Tibial artery (tissue), 4 donors: ENCODE measurements around the gene KDM4B.
A peak's percentile ranks its signal among the peaks of the same experiment; 100 is the strongest.

Experiments used
- DNase-seq, 2 donors: peaks; one replicate each; pipeline ENCODE4 v3.0.0-alpha.2; 2019
- H3K27ac ChIP-seq, 2 donors: fragments of 200-600 bp; sonication (generic) in 1 of 2; 1 replicate in 1 of 2; 2 replicates in 1 of 2; pipeline ENCODE4 v1.5.1; 2018 to 2019; ENCODE audit warnings: mild to moderate bottlenecking in 1 of 2
- H3K27me3 ChIP-seq, 2 donors: fragments of 200-600 bp; sonication (generic) in 1 of 2; one replicate each; pipeline versions ENCODE4 v1.5.1 to v1.6.0; 2016 to 2019
- H3K36me3 ChIP-seq, 3 donors: fragments of 200-600 bp; sonication (generic) in 2 of 3; one replicate each; pipeline ENCODE4 v1.5.1; 2016 to 2019; ENCODE audit warnings: mild to moderate bottlenecking in 2 of 3
- H3K4me1 ChIP-seq, 4 donors: fragments of 200-600 bp; sonication (generic) in 2 of 4; 1 replicate in 3 of 4; 2 replicates in 1 of 4; pipeline ENCODE4 v1.5.1; 2016 to 2019
- H3K4me3 ChIP-seq, 2 donors: fragments of 200-600 bp; sonication (generic) in 1 of 2; 1 replicate in 1 of 2; 2 replicates in 1 of 2; pipeline ENCODE4 v1.5.1; 2018 to 2019; ENCODE audit warnings: mild to moderate bottlenecking in 2 of 2
- H3K9me3 ChIP-seq, 3 donors: fragments of 200-600 bp; sonication (generic) in 1 of 3; one replicate each; pipeline ENCODE4 v1.5.1; 2016 to 2019
- CTCF ChIP-seq, 2 experiments: fragments of 200-600 bp in 1 of 2; fragments of 450-650 bp in 1 of 2; IDR thresholded peaks; one replicate each; pipeline ENCODE4 v1.5.1; 2017 to 2019; ENCODE audit warnings: antibody characterized with exemption in 2 of 2, mild to moderate bottlenecking in 1 of 2, moderate library complexity in 1 of 2
- intact Hi-C: fragments of 100-400 bp; cut with DNase I; formaldehyde crosslinking; loops from one replicate; pipeline ENCODE4 v1.15.0; 2023; ENCODE audit warnings: low total_unique reads

The KDM4B gene

GRCh38 chr19:5048091-5048726 lies 79.3 kb downstream of the KDM4B start:
- peak overlapping the region; percentile 60 to 64 for H3K27ac ChIP-seq
- intact Hi-C loops: loop anchor here (5.0 kb wide), 2 partner anchors 79 to 529 kb away; no protein-coding TSS in a partner anchor

GRCh38 chr19:5048727-5049553 lies 80.0 kb downstream of the KDM4B start:
- peak; percentile 37 to 87 for DNase-seq
- TF ChIP-seq CTCF (IDR thresholded peaks at IDR 0.05): no peak
- Histone ChIP-seq H3K36me3 (peaks cover 0 to 57% (median 36%) of the 10 kb centered on the region in 3 donors), H3K9me3 (no peaks in the 10 kb centered on the region), H3K27me3 (no peaks in the 10 kb centered on the region), H3K4me1 (peaks cover 8 to 44% (median 39%) of the 10 kb centered on the region in 4 donors), H3K27ac (peak overlapping the region; percentile 45 to 56), H3K4me3 (peak overlapping the region; percentile 15 to 36)
- intact Hi-C loops: loop anchor here (5.0 kb wide), 2 partner anchors 78 to 528 kb away; no protein-coding TSS in a partner anchor

More at GRCh38 chr19:5048091-5048726, 79.3 kb downstream of the KDM4B start:
- no peaks in the 10 kb centered on the region for H3K27me3 ChIP-seq
- no peaks in the 10 kb centered on the region for H3K9me3 ChIP-seq
- H3K36me3 ChIP-seq: peaks cover 0 to 55% (median 35%) of the 10 kb centered on the region in 3 donors
- peaks cover 8 to 44% (median 39%) of the 10 kb centered on the region in 4 donors for H3K4me1 ChIP-seq
- peak overlapping the region; percentile 15 to 36 for H3K4me3 ChIP-seq
- peak; percentile 69 to 90 for DNase-seq
- TF ChIP-seq CTCF (IDR thresholded peaks at IDR 0.05): peak; percentile 99 to 100

GRCh38 chr19:5049561-5049960 lies 80.6 kb downstream of the KDM4B start:
- Histone ChIP-seq H3K9me3 (no peaks in the 10 kb centered on the region), H3K4me3 (no peak overlapping the region), H3K36me3 (peaks cover 0 to 62% (median 38%) of the 10 kb centered on the region in 3 donors), H3K27ac (peak overlapping the region; percentile 45 to 56), H3K27me3 (no peaks in the 10 kb centered on the region), H3K4me1 (peaks cover 8 to 44% (median 39%) of the 10 kb centered on the region in 4 donors)
- intact Hi-C loops: loop anchor here (5.0 kb wide), 2 partner anchors 78 to 528 kb away; no protein-coding TSS in a partner anchor
- no peak for TF ChIP-seq CTCF (IDR thresholded peaks at IDR 0.05)
- no peak for DNase-seq

- Histone ChIP-seq H3K27me3 (no peaks in the 10 kb centered on the region), H3K4me3 (no peak overlapping the region), H3K9me3 (no peaks in the 10 kb centered on the region), H3K36me3 (peaks cover 0 to 68% (median 44%) of the 10 kb centered on the region in 3 donors), H3K4me1 (peaks cover 8 to 44% (median 39%) of the 10 kb centered on the region in 4 donors), H3K27ac (no peak overlapping the region)
- DNase-seq: no peak
- no peak for TF ChIP-seq CTCF (IDR thresholded peaks at IDR 0.05)
- intact Hi-C loops: no loop called here
Observed at GRCh38 chr19:5050067-5050656, 81.2 kb downstream of the KDM4B start.

- intact Hi-C loops: no loop called here
- no peak overlapping the region for H3K4me3 ChIP-seq
- H3K4me1 ChIP-seq: peaks cover 8 to 39% (median 36%) of the 10 kb centered on the region in 4 donors
- no peaks in the 10 kb centered on the region for H3K9me3 ChIP-seq
- H3K27me3 ChIP-seq: no peaks in the 10 kb centered on the region
- no peak for TF ChIP-seq CTCF (IDR thresholded peaks at IDR 0.05)
- no peak for DNase-seq
- no peak overlapping the region for H3K27ac ChIP-seq
- H3K36me3 ChIP-seq: peaks cover 0 to 75% (median 44%) of the 10 kb centered on the region in 3 donors
Observed at GRCh38 chr19:5050905-5051304, 82.0 kb downstream of the KDM4B start.
